Glomerular visceral epithelial cell (primary cell): ENCODE data around the gene HELZ2.
"Not testable (repeated sequence)": the region's sequence is repeated elsewhere in the genome, so short reads cannot be mapped to it uniquely, and the experiment has no call there.

Experiments used
- DNase-seq: peaks from one replicate; pipeline ENCODE4 v3.0.0-alpha.2; 2016; ENCODE audit errors: extremely low spot score

The HELZ2 gene, protein sequence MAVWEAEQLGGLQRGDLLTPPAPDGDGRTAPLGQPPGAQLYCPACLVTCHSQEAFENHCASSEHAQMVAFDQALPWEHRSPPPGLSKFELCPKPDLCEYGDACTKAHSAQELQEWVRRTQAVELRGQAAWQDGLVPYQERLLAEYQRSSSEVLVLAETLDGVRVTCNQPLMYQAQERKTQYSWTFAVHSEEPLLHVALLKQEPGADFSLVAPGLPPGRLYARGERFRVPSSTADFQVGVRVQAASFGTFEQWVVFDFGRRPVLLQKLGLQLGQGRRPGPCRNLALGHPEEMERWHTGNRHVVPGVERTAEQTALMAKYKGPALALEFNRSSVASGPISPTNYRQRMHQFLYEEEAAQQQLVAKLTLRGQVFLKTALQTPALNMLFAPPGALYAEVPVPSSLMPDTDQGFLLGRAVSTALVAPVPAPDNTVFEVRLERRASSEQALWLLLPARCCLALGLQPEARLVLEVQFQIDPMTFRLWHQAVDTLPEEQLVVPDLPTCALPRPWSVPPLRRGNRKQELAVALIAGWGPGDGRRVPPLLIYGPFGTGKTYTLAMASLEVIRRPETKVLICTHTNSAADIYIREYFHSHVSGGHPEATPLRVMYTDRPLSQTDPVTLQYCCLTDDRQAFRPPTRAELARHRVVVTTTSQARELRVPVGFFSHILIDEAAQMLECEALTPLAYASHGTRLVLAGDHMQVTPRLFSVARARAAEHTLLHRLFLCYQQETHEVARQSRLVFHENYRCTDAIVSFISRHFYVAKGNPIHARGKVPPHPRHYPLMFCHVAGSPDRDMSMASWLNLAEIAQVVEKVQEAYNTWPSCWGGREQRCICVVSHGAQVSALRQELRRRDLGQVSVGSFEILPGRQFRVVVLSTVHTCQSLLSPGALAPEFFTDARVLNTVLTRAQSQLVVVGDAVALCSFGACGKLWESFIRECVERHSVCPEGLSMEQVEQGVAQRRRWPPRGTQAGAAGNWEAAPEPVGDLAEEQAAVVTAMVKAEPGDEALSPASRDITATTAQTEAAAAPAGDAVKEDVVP (N-terminal part only)

DNA sequence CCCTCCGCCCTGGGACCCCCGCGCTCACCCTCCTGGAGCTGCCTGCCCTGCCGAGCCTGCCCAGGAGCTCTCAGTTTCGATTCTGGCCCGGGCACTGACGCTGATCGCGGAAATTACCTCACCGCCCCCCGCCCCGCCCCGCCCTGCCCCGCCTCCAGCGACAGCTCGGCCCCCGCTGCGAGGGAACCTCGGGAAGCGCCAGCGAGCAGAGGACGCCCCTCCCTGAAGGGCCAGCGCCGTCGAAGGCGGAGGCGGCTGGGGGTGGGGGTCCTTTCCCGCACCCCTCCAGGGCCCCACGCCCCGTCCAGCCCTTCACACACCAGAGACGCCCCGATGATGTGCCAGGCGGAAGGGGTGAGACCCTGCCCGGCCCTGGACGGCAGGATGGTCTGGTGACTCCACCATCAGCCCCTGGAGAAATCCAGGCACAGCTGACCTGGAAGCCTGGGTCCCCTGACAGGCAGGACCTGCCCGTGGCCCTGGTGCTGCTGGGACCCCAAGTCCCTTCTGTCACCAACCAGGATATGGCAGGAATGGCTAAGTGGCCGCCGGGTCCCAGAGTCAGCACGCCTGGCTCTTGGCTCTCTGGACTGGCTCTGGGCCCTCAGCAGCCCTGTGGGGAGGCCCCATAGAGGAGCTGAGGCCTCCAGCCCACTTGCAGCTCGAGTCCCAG lies at the start of gene HELZ2:
Gene HELZ2 (minus strand): TSS at position 84 of the 673 bp plus-strand sequence. CDS start 1,854 bp downstream, outside the sequence.
- peak; percentile 81 for DNase-seq

DNA sequence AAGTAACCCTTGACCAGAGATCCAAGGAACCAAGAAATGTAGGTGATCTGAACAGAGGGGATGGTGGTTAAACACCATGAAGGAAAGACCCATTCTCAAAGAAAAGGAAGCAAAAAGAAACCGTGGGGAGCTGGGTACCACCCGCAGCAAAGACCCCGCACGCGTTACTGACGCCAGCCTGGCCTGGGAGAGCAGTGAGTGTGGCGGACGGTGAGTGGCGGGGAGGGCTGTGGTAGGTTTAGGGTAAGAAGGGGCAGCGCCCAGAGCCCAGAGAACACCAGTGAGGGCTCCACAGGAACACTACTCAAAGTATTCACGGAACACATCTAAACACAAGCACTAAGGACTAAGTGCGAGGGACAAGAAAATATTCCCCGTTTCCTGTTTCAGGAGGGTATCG lies 48.7 kb upstream of the HELZ2 start:
- no peak for DNase-seq

DNA sequence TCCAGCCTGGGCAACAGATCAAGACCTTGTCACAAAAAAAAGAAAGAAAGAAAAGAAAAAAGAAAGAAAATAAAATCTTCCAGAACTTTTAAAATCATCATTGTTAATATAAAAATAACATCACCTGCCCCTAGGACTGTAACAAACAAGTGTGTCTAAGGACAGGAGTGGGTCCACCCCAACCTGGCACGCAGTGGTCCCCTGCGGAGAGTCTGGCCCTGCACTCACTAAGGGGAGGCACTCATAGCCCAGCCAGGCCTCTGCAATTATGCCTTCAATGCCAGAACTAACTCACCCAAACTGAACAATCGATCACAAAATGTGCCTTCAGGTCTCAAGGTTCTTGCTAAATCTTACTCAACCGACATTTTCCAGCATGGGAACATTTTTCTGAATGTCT lies 48.1 kb upstream of the HELZ2 start:
- DNase-seq, result no peak

DNA sequence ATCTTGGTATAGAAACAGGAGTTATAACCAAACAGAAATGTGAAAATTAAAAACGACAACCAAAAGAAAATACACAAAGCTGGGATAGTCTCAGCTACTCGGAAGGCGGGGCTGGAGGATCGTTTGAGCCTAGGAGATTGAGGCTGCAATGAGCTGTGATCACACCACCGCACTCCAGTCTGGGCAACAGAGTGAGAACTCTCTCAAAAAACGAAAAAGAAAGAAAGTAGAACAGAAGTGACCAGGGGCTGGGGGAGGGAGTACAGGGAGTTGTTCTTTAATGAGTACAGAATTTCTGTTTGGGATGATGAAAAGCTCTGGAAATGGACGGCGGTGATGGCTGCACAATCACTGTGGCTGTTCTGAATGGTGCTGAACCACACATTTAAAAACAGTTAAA lies 47.0 kb upstream of the HELZ2 start:
- no peak for DNase-seq

DNA sequence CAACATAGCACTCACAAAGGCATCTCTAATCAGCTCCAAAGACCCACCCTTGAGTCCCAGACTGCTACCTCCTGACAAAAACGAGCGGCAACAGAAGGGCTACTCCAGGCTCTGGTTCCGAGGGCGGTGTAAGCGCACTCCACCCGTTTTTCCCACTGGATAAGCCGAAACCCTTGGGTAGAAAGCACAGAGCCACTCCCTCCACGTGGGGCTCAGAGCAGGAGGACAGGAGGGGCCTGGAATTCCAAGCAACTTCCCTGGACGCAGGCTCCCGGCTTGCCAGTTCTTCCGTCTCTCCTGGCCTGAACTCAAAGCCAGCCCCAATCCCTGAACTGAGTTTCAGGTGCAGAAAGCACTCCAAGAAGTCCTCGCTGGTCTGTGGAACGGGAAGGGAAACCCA lies 45.5 kb upstream of the HELZ2 start:
- DNase-seq, result no peak

DNA sequence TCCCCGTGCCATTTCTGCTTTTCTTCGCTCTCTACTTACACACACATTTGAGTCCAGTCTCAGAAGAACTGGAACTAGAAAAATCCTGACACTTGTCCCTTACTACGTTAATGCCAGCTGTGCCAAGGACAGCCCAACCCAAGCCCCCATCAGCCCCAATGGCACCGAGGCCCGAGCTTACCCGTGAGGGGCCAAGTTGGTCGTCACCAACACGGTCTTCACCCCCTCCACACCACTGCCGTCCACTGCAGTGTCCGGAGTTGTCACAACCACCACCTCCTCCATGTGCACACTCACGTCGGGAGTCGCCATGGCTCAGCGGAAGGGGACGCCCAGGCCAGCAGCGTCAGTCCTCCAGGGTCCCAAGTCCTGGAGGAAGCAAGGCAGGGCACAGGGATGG lies 45.0 kb upstream of the HELZ2 start:
- DNase-seq, result no peak

DNA sequence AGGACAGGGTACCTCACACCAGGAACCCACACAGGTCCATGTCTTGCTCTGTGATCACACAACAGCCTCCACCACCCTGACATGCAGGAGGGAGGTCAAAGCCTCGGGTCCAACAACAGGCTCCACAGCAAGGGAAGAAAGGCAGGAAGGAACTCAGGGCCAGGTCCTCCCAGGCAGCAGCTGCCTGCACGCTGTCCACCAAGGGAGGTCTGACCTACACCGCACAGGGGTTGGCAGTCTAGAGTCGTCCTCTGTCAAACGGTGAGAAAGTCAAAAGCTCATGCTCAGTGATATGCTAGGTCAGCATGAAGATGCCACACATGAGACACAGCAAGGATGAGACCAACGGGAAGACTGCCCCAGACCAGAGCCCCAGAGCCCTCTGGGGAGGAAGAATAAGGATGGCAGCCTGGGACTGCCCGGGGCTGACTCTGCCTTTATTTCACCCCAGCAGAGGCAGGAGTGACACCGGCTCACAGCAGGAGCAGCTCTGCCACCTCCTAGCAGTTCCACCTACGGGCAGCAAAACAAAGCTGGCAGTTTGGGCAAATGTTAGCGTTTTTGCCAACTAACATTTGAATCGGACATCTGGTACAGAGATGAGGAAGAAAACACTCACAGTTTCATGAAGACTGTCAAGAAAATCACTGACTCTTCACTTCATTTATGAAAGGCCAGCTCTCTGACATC lies 44.4 kb upstream of the HELZ2 start:
- DNase-seq, result no peak

DNA sequence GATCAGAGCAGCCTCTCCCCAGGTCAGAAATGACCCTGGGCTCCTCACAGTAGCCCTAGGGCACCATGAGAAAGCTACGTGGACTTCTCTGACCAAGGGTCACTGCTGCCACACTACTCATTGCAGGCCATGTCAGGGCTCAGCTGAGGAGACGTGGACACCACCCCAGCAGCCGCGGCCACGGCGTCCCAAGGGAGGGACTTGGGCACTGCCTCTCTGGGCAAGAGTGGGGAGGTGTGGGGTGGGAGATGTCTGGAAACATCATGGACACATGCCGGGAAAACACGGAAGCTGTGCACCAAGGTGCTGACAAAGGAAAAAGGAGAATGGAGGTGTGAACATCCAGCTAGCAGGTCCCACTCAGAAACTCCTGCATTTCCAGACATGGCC lies 43.8 kb upstream of the HELZ2 start:
- no peak for DNase-seq

DNA sequence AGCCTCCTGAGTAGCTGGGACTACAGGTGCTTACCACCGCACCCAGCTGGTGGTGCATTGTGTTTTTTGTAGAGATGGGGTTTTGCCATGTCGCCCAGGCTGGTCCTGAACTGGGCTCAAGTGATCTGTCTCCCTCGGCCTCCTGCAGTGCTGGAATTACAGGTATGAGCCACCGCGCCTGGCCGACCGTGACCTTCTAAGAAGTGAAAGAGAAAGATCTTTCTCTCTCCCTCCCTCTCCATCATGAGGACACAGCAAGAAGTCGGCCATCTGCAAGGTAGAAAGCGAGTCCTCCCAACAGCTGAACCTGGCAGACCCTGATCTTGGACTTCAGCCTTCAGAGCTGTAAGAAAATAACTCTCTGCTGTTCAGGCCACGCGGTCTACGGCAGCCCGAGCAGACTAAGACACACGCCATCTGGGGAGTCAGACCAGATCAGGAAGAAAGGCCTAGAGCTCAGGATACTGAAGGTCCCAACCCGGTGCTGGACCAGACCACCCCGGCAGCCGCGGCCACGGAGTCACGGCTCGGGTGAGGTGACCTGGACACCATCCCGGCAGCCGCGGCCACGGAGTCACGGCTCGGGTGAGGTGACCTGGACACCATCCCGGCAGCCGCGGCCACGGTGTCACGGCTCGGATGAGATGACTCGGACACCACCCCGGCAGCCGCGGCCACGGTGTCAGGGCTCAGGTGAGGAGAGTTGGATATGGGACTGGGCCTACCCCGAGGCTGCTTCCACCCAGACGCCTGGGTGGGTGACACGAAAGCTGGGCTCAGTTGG lies 43.2 kb upstream of the HELZ2 start:
- peak; percentile 24 for DNase-seq

DNA sequence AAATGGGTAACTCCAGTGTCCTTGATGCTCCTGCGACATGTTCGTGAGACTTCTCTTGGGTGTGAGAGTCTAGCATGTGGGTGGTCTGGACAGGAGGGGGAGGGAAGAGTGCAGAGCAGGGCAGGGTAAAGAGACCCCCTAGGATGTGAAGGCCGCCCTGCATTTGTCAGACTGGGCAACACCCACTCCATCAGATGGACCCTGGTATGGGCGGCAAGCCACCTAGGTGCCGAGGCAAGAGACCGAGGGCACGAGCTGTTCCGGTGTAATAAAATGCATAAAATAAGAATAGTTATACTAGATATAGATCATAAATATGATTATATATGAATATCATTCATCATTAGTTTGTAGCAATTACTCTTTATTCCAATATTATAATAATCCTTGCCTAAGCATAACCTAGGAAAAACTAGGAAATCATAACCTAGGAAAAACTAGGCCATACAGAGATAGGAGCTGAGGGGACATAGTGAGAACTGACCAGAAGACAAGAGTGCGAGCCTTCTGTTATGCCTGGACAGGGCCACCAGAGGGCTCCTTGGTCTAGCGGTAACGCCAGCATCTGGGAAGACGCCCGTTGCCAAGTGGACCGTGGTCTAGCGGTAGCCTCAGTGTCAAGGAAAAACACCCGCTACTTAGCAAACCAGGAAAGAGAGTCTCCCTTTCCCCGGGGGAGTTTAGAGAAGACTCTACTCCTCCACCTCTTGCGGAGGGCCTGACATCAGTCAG lies 40.0 kb upstream of the HELZ2 start:
- DNase-seq, result not testable (repeated sequence)

DNA sequence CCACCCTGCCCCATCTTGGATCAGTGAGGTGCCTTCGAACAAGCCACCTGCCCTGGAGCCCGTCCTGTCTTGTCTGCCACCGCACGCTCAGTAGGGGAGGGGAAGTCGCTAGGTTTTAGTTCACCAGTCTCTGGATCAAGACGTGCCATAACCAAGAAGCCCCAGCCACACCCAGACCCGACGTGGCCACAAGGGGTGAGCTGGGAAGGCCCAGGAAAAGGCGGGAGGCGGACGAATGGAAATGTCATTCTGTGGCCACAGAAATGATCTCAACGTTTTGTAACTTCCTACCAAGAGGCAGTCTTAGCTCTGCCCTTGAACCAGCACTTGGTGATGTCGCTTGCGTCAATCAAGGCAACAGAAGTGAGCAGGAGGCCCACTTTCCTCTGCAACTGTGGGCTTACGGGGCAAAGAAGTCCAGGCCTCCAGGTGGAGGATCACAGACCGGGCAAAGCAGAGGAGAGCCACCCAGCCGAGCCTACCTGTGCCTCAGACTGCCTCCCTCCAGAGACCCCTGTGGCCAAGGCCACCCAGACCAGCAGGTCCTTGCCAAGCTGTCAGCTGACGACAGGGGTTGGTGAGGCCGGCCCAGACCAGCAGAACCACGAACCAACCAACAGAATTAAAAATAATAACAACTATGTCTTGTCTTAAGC lies 38.4 kb upstream of the HELZ2 start:
- DNase-seq, result no peak

DNA sequence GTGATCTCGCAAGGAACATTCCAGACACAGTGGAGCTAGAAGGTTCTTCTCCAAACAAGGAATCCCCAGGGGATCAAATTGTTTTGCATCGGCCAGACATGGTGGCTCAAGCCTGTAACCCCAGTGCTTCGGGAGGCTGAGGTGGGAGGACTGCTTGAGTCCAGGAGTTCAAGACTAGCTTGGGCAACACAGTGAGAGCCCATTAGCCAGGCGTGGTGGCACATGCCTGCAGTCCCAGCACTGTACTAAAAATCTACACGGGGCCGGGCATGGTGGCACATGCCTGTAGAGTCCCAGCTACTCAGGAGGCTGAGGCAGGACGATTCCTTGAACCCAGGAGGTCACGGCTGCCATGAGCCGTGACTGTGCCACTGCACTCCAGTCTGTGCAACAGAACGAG lies 37.6 kb upstream of the HELZ2 start:
- no peak for DNase-seq

DNA sequence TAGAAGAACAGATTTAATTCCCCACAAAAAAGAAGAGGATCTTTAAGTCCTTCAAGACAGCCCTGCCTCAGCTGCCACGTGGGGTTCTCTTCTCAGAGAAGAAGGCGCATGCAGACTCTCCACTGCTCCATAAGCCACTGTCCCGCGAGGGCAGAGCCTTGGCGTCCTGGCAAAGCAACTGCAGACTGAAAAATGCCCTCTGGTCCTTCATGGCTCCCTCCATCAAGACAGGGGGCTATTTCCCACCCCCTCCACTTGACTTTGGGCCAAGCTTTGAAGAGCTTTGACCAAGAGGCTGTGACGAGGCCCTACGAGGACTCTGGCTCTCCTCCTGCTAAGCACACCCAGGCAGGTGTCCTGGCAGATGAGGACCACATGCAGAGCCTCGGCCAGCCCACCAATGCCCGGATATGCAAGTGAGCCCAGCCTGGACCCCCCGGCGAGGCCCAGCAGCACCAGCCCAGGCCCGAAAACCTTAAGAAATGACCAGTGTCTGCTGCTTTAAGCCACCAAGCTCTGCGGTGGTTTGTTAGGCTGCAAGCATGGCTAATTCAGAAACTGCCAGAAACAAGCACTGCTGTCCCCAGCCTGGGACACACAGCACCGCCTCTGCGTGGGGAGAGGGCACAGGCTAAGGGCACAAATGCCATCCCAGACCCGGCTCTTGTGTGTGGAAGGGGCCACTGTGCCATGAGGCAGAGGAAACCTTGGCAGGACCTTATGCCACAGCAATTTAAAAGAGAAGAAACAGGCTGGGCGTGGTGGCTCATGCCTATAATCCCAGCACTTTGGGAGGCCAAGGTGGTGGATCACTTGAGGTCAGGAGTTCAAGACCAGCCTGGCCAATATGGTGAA lies 36.8 kb upstream of the HELZ2 start:
- DNase-seq, result no peak

DNA sequence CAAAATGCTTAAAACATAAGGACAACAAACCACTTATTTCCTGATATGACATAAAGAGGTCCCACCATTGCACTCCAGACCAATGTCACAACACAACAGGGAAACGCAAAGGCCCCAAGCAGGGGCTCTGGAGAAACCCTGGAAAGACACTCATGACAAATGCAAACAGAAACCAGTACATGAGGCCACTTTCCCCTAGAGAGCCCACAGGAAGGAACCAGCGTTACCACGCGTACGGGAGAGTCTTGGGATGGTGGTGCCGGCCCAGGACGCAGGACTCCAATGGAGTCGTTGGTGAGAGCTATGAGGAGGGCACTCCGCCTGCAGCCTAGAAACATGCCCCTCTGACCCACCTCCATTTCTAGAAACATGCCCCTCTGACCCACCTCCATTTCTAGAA lies 32.6 kb upstream of the HELZ2 start:
- DNase-seq, result no peak

DNA sequence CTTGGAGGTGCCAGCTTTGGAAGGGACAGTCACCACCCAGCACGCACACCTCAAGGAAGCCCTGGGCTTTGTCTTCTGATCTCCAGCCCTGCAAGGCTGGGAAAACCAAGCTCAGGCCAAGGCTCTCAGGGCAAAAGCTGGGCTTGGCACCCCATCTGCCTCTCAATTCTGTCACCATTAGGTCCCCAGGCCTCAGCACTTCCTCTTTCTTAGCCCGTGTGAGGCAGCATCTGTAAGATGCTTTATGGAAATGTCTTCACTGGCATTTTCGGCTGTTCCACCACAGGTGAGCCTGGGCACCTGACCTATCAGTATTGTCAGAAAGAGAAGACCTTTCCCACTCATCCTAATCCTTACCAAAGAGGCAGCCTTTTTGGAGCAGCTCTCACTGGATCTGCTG lies 28.3 kb upstream of the HELZ2 start:
- DNase-seq, result no peak

DNA sequence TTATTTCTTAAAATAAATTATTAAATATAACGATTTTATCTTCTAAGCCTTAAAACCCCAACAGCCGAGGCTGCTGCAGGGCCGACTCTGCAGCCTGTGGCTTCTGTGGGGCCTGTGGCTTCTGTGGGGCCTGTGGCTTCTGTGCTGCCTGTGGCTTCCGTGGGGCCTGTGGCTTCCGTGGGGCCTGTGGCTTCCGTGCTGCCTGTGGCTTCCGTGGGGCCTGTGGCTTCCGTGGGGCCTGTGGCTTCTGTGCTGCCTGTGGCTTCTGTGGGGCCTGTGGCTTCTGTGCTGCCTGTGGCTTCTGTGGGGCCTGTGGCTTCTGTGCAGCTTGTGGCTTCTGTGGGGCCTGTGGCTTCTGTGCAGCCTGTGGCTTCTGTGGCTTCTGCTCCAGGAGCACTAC lies 27.6 kb upstream of the HELZ2 start:
- DNase-seq, result not testable (repeated sequence)

DNA sequence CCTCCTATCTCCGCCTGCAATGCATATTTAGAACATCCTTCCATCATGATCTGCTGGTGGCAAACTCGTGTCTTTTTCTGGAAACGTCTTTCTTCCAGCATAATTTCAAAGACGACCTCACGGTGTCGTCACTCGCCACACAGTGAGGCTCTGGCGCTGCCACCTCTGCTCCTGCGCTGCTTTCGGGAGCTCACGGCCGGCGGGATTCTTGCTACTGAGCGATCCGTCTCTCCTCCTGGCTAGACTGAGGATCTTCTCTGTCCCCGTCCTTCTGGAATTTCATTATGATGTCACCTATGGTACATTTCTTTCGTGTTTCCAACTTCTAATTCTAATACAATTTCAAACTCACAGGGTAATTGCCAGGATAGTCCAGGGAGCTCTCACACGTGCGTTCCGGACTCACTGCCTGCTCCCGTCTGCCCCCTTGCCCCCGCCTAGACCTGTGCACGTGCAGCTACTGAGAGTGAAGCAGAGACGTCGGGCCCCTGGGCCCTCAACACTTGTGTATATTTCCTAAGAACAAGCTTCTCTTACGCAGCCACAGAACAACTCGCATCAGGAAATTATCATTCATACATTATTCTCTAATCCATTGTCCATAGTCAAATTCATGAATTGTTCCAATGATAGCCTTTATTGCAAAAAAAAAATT lies 25.5 kb upstream of the HELZ2 start:
- no peak for DNase-seq
